WTC11 (cell line): ENCODE results near the gene B4GALT2. TPM values are rescaled to one million over a fixed set of nuclear protein-coding genes. Genes with fewer than 3 reads are reported as not detected.

ENCODE experiments used
- ATAC-seq: fragments of 200-7000 bp; cut with Tn5 transposase; 2 replicates; pipeline ENCODE4 v1.10.0; 2021; ENCODE audit warnings: mild to moderate bottlenecking, moderate library complexity
- CTCF ChIA-PET: fragments of 300-600 bp; sonication (Branson Sonifier 250); formaldehyde crosslinking; loops from one replicate; lab custom pipeline; 2021; ENCODE audit warnings: antibody characterized with exemption; lab: Charles Lee
- POLR2A ChIA-PET: fragments of 350-600 bp; sonication (Branson Sonifier 250); formaldehyde crosslinking; loops from one replicate; lab custom pipeline; 2021; ENCODE audit warnings: antibody characterized with exemption; lab: Charles Lee
- DNase-seq: peaks from one replicate; pipeline ENCODE4 v3.0.0; 2021; ENCODE audit warnings: low spot score
- H3K27ac Mint-ChIP-seq: 2 replicates; pipeline ENCODE4 v1.8.0; 2021; ENCODE audit warnings: mixed read lengths
- H3K27me3 Mint-ChIP-seq: 2 replicates; pipeline ENCODE4 v1.8.0; 2021; ENCODE audit warnings: low read depth, mild to moderate bottlenecking, moderate library complexity, mixed read lengths
- H3K36me3 Mint-ChIP-seq: 2 replicates; pipeline ENCODE4 v1.8.0; 2021; ENCODE audit warnings: mixed read lengths
- H3K4me1 Mint-ChIP-seq: 2 replicates; pipeline ENCODE4 v1.8.0; 2022; ENCODE audit warnings: mixed read lengths
- H3K4me3 Mint-ChIP-seq: 2 replicates; pipeline ENCODE4 v1.8.0; 2021; ENCODE audit warnings: mild to moderate bottlenecking, moderate library complexity, mixed read lengths
- H3K9me3 Mint-ChIP-seq: 2 replicates; pipeline ENCODE4 v1.8.0; 2021; ENCODE audit warnings: mixed read lengths
- ATF6 ChIP-seq: sonication (generic); formaldehyde crosslinking; IDR thresholded peaks from 2 replicates; pipeline ENCODE4 v1.8.1; 2023; ENCODE audit warnings: mild to moderate bottlenecking, missing genetic modification reagents
- CBFB ChIP-seq: sonication (generic); formaldehyde crosslinking; IDR thresholded peaks from 2 replicates; pipeline ENCODE4 v1.8.1; 2022; ENCODE audit warnings: mild to moderate bottlenecking, low read depth, missing genetic modification reagents
- CREM ChIP-seq: sonication (generic); formaldehyde crosslinking; IDR thresholded peaks from 2 replicates; pipeline ENCODE4 v1.8.1; 2022; ENCODE audit warnings: mild to moderate bottlenecking, missing genetic modification reagents, moderate library complexity
- E2F4 ChIP-seq: sonication (generic); formaldehyde crosslinking; IDR thresholded peaks from 2 replicates; pipeline ENCODE4 v1.8.1; 2022; ENCODE audit warnings: low read depth, mild to moderate bottlenecking, moderate library complexity, missing genetic modification reagents, borderline replicate concordance
- ERG ChIP-seq: fragments of 250-450 bp; sonication (Bioruptor Pico); IDR thresholded peaks from 2 replicates; pipeline ENCODE4 v1.8.0; 2021; ENCODE audit warnings: mild to moderate bottlenecking
- ETV6 ChIP-seq: sonication (generic); formaldehyde crosslinking; IDR thresholded peaks from 2 replicates; pipeline ENCODE4 v1.8.1; 2022; ENCODE audit warnings: mild to moderate bottlenecking, missing genetic modification reagents
- FOXK1 ChIP-seq: sonication (generic); formaldehyde crosslinking; IDR thresholded peaks from 2 replicates; pipeline ENCODE4 v1.8.0; 2022; ENCODE audit warnings: mild to moderate bottlenecking, moderate library complexity, missing genetic modification reagents
- GRHL2 ChIP-seq: fragments of 250-450 bp; sonication (Bioruptor Pico); IDR thresholded peaks from 2 replicates; pipeline ENCODE4 v1.8.0; 2022; ENCODE audit warnings: mild to moderate bottlenecking, moderate library complexity; ENCODE audit not compliant: insufficient replicate concordance, severe bottlenecking
- JUN ChIP-seq: sonication (generic); formaldehyde crosslinking; IDR thresholded peaks from 2 replicates; pipeline ENCODE4 v1.8.0; 2023; ENCODE audit warnings: mild to moderate bottlenecking, missing genetic modification reagents
- MXD4 ChIP-seq: fragments of 250-450 bp; sonication (Bioruptor Pico); IDR thresholded peaks from 2 replicates; pipeline ENCODE4 v1.8.0; 2021; ENCODE audit warnings: mild to moderate bottlenecking, moderate library complexity, borderline replicate concordance
- PRRX2 ChIP-seq: fragments of 250-450 bp; sonication (Bioruptor Pico); IDR thresholded peaks from 2 replicates; pipeline ENCODE4 v1.8.0; 2021; ENCODE audit warnings: mild to moderate bottlenecking
- SP1 ChIP-seq: sonication (generic); formaldehyde crosslinking; conservative IDR thresholded peaks from 2 replicates; pipeline ENCODE4 v1.8.1; 2022; ENCODE audit warnings: missing genetic modification reagents
- TEAD1 ChIP-seq: sonication (generic); formaldehyde crosslinking; IDR thresholded peaks from 2 replicates; pipeline ENCODE4 v1.8.0; 2022; ENCODE audit warnings: mild to moderate bottlenecking, missing genetic modification reagents
- ZNF232 ChIP-seq: sonication (generic); formaldehyde crosslinking; IDR thresholded peaks from 2 replicates; pipeline ENCODE4 v1.8.0; 2022; ENCODE audit warnings: mild to moderate bottlenecking, missing genetic modification reagents
- ZNF263 ChIP-seq: sonication (generic); formaldehyde crosslinking; IDR thresholded peaks from 2 replicates; pipeline ENCODE4 v1.8.1; 2022; ENCODE audit warnings: low read depth, mild to moderate bottlenecking, moderate library complexity, missing genetic modification reagents
- ZNF425 ChIP-seq: fragments of 250-450 bp; sonication (Bioruptor Pico); conservative IDR thresholded peaks from 2 replicates; pipeline ENCODE4 v1.9.0; 2021; ENCODE audit warnings: mild to moderate bottlenecking
- ZNF671 ChIP-seq: fragments of 250-450 bp; sonication (Bioruptor Pico); IDR thresholded peaks from 2 replicates; pipeline ENCODE4 v1.8.0; 2021; ENCODE audit warnings: mild to moderate bottlenecking
- total RNA-seq: library from RNA; stranded (reverse); gene quantifications from 3 replicates; pipeline ENCODE4 v1.2.3, GENCODE V29; 2021
- TF ChIP-seq, protein P1 (sequence below): sonication (generic); formaldehyde crosslinking; IDR thresholded peaks from 2 replicates; pipeline ENCODE4 v1.8.0; 2022; ENCODE audit warnings: mild to moderate bottlenecking, missing genetic modification reagents
- TF ChIP-seq, protein P2 (sequence below): sonication (generic); formaldehyde crosslinking; IDR thresholded peaks from 2 replicates; pipeline ENCODE4 v1.8.1; 2022; ENCODE audit warnings: missing genetic modification reagents, borderline replicate concordance

The B4GALT2 gene
- total RNA-seq, 1 experiment from 2014 or later = 66.7 TPM

GRCh38 chr1:43971336-43971980 is 7.6 kb upstream of the B4GALT2 start:
- POLR2A ChIA-PET = no interaction called here

DNA sequence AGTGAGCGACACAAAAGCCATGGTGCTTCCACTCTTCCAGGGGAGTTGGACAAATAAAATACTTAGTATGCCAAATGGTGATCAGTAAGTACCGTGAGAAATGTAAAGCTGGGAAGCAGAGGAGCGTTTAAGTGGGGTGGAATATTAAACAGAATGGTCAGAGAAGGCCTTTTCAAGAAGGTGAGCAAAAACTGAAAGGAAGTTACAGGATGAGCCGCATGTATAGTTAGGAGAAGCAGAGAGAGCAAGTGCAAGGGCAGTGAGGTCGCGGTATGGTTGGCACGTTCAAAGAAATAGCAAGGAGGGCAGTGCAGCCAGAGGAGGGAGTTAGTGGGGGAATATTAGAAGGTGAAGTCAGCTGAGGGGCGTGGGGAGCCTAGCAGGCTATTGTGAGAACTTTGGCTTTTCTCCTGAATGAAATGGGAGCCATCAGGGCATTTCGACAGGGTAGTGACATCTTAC is 5.0 kb upstream of the B4GALT2 start:
- H3K4me1 Mint-ChIP-seq = peaks cover 46% of the 10 kb centered on the region
- no peak for DNase-seq

More at GRCh38 chr1:43971336-43971980, 7.6 kb upstream of the B4GALT2 start:
- CTCF ChIA-PET = interaction anchor here (1.1 to 2.8 kb wide), 4 partner anchors 24 to 208 kb away, joined by 3 to 27 read pairs (median 3); no protein-coding TSS in a partner anchor
- Mint-ChIP-seq H3K27ac (no peak overlapping the region), H3K4me1 (peaks cover 28% of the 10 kb centered on the region), H3K4me3 (peak overlapping the region; percentile 97), H3K27me3 (no peaks in the 10 kb centered on the region), H3K36me3 (peaks cover 16% of the 10 kb centered on the region; the same call in 1 of the 2 replicates), H3K9me3 (no peaks in the 10 kb centered on the region)
- DNase-seq (no peak), ATAC-seq (no peak)
- no peak for TF ChIP-seq ZNF671 (CRISPR knock-in tag)
- no peak for TF ChIP-seq CBFB (CRISPR knock-in tag)
- TF ChIP-seq CREM (CRISPR knock-in tag) = no peak
- no peak for TF ChIP-seq FOXK1
- TF ChIP-seq ATF6 (CRISPR knock-in tag) = no peak
- TF ChIP-seq, protein P1, sequence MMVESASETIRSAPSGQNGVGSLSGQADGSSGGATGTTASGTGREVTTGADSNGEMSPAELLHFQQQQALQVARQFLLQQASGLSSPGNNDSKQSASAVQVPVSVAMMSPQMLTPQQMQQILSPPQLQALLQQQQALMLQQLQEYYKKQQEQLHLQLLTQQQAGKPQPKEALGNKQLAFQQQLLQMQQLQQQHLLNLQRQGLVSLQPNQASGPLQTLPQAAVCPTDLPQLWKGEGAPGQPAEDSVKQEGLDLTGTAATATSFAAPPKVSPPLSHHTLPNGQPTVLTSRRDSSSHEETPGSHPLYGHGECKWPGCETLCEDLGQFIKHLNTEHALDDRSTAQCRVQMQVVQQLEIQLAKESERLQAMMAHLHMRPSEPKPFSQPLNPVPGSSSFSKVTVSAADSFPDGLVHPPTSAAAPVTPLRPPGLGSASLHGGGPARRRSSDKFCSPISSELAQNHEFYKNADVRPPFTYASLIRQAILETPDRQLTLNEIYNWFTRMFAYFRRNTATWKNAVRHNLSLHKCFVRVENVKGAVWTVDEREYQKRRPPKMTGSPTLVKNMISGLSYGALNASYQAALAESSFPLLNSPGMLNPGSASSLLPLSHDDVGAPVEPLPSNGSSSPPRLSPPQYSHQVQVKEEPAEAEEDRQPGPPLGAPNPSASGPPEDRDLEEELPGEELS (CRISPR knock-in tag) = no peak
- no peak for TF ChIP-seq GRHL2
- TF ChIP-seq ZNF232 (CRISPR knock-in tag) = no peak

GRCh38 chr1:43974443-43975248 is 4.4 kb upstream of the B4GALT2 start, which contains the start of gene ATP6V0B:
Gene ATP6V0B (plus strand): TSS chr1:43974960. CDS start chr1:43975041, 81 bp downstream.
- H3K27me3 Mint-ChIP-seq = no peaks in the 10 kb centered on the region
- peaks cover 43% of the 10 kb centered on the region for H3K4me1 Mint-ChIP-seq
- ChIA-PET CTCF (interaction anchor here (0.6 to 2.9 kb wide), 13 partner anchors 14 to 420 kb away, joined by 3 to 23 read pairs (median 3); partner anchors contain the start of genes ARTN and IPO13), POLR2A (interaction anchor here (0.6 to 2.3 kb wide), 7 partner anchors 18 to 730 kb away, joined by 3 to 13 read pairs (median 4); partner anchors contain the start of genes CCDC24 and SLC6A9)
- H3K27ac Mint-ChIP-seq = peak within 1 kb of the TSS; percentile 93
- no peaks in the 10 kb centered on the region for H3K9me3 Mint-ChIP-seq
- peak within 1 kb of the TSS; percentile 89 for H3K4me3 Mint-ChIP-seq
- H3K36me3 Mint-ChIP-seq = peaks cover 36% of the 10 kb centered on the region
- ATAC-seq (peak; percentile 70), DNase-seq (peak; percentile 96)
- TF ChIP-seq ETV6 (CRISPR knock-in tag) = no peak; the same call in 1 of the 2 replicates
- TF ChIP-seq, protein P2, sequence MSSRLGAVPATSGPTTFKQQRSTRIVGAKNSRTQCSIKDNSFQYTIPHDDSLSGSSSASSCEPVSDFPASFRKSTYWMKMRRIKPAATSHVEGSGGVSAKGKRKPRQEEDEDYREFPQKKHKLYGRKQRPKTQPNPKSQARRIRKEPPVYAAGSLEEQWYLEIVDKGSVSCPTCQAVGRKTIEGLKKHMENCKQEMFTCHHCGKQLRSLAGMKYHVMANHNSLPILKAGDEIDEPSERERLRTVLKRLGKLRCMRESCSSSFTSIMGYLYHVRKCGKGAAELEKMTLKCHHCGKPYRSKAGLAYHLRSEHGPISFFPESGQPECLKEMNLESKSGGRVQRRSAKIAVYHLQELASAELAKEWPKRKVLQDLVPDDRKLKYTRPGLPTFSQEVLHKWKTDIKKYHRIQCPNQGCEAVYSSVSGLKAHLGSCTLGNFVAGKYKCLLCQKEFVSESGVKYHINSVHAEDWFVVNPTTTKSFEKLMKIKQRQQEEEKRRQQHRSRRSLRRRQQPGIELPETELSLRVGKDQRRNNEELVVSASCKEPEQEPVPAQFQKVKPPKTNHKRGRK (CRISPR knock-in tag) = no peak
- TF ChIP-seq E2F4 (CRISPR knock-in tag) = peak; percentile 79
- peak; percentile 86; the same call in 1 of the 2 replicates for TF ChIP-seq CREM (CRISPR knock-in tag)
- TF ChIP-seq ZNF263 (CRISPR knock-in tag) = no peak
- peak; percentile 85 for TF ChIP-seq SP1
- peak; percentile 90; the same call in 1 of the 2 replicates for TF ChIP-seq PRRX2 (CRISPR knock-in tag)
- TF ChIP-seq ERG (CRISPR knock-in tag) = peak; percentile 86; the same call in 1 of the 2 replicates
- no peak for TF ChIP-seq ZNF425 (CRISPR knock-in tag)
- peak; percentile 51; the same call in 1 of the 2 replicates for TF ChIP-seq ZNF671 (CRISPR knock-in tag)

More for the DNA sequence above, 5.0 kb upstream of the B4GALT2 start:
- TF ChIP-seq TEAD1 (CRISPR knock-in tag) (0 out of 2 replicates have a peak, but pooled peaks have one; percentile 6), JUN (CRISPR knock-in tag) (no peak), MXD4 (no peak)
- TF ChIP-seq, all 79 proteins: peak for 1
- peak; percentile 1 for ATAC-seq
- peak overlapping the region; percentile 93 for H3K27ac Mint-ChIP-seq
- CTCF ChIA-PET = interaction anchor here (0.6 to 2.9 kb wide), 8 partner anchors 18 to 420 kb away, joined by 3 to 23 read pairs (median 4); partner anchors contain the start of genes ARTN and IPO13
- H3K9me3 Mint-ChIP-seq = no peaks in the 10 kb centered on the region
- H3K36me3 Mint-ChIP-seq = peaks cover 36% of the 10 kb centered on the region
- POLR2A ChIA-PET = interaction anchor here (2.3 kb wide), 2 partner anchors 19 to 58 kb away, joined by 6 to 13 read pairs; partner anchors contain the start of genes CCDC24 and SLC6A9
- peak overlapping the region; percentile 89 for H3K4me3 Mint-ChIP-seq
- H3K27me3 Mint-ChIP-seq = no peaks in the 10 kb centered on the region
